CD14-positive monocyte (primary cell): ENCODE results near the gene CNTNAP5. TPM values are rescaled to one million over a fixed set of nuclear protein-coding genes. Genes with fewer than 3 reads are reported as not detected.

ENCODE experiments used
- DNase-seq, 3 donors: peaks; one replicate each; pipeline ENCODE4 v3.0.0-alpha.2; 2011 to 2022
- H2AFZ ChIP-seq: 2 replicates; pipeline ENCODE4 v1.6.0; 2012; ENCODE audit warnings: mild to moderate bottlenecking, low read depth, low read length, inconsistent platforms; ENCODE audit not compliant: insufficient read depth, poor library complexity, severe bottlenecking
- H3K27ac ChIP-seq, 2 donors: 1 replicate in 1 of 2; 2 replicates in 1 of 2; pipeline ENCODE4 v1.5.1; 2012 to 2013; ENCODE audit warnings: low read length in 2 of 2, control low read depth in 1 of 2, inconsistent platforms in 1 of 2, low read depth in 1 of 2, mild to moderate bottlenecking in 1 of 2
- H3K27me3 ChIP-seq, 2 donors: one replicate each; pipeline versions ENCODE4 v1.6.0 to v1.6.1; 2011 to 2013; ENCODE audit warnings: low read length in 2 of 2; ENCODE audit not compliant: control insufficient read depth in 2 of 2, insufficient read depth in 2 of 2
- H3K36me3 ChIP-seq, 2 donors: replicated peaks in 1 of 2; 1 replicate in 1 of 2; 2 replicates in 1 of 2; pipeline versions ENCODE4 v1.5.1 to v1.6.1; 2012 to 2013; ENCODE audit warnings: low read length in 2 of 2, control low read depth in 1 of 2, inconsistent platforms in 1 of 2, mild to moderate bottlenecking in 1 of 2; ENCODE audit not compliant: insufficient read depth in 2 of 2, control insufficient read depth in 1 of 2
- H3K4me1 ChIP-seq, 2 donors: 1 replicate in 1 of 2; 2 replicates in 1 of 2; pipeline versions ENCODE4 v1.5.1 to v1.6.1; 2012 to 2013; ENCODE audit warnings: low read length in 2 of 2, control low read depth in 1 of 2, inconsistent platforms in 1 of 2, mild to moderate bottlenecking in 1 of 2, moderate library complexity in 1 of 2; ENCODE audit not compliant: insufficient read depth in 2 of 2, control insufficient read depth in 1 of 2
- H3K4me2 ChIP-seq: replicated peaks from 2 replicates; pipeline ENCODE3; 2012; ENCODE audit warnings: low read length, moderate library complexity, mild to moderate bottlenecking; ENCODE audit not compliant: poor library complexity, severe bottlenecking; ENCODE audit errors: extremely low read depth
- H3K4me3 ChIP-seq, 3 experiments: fragments of 200-600 bp in 1 of 3; sonication (generic) in 1 of 3; replicated peaks in 1 of 3; 1 replicate in 2 of 3; 2 replicates in 1 of 3; pipeline ENCODE4 v1.5.1; 2011 to 2013; ENCODE audit warnings: low read length in 3 of 3, mild to moderate bottlenecking in 3 of 3, control low read depth in 2 of 3, low read depth in 2 of 3, inconsistent platforms in 1 of 3, moderate library complexity in 1 of 3
- H3K79me2 ChIP-seq: 2 replicates; pipeline ENCODE4 v1.6.0; 2012; ENCODE audit warnings: mild to moderate bottlenecking, control low read depth, inconsistent platforms, low read length, moderate library complexity; ENCODE audit not compliant: insufficient read depth
- H3K9ac ChIP-seq: 2 replicates; pipeline ENCODE4 v1.6.0; 2017; ENCODE audit warnings: low read length, mild to moderate bottlenecking; ENCODE audit not compliant: insufficient read depth, poor library complexity, severe bottlenecking
- H3K9me3 ChIP-seq, 2 donors: replicated peaks in 1 of 2; 1 replicate in 1 of 2; 2 replicates in 1 of 2; pipeline versions ENCODE4 v1.5.1 to v1.6.1; 2012 to 2013; ENCODE audit warnings: low read length in 2 of 2, control low read depth in 1 of 2; ENCODE audit not compliant: control insufficient read depth in 1 of 2, insufficient read depth in 1 of 2
- H4K20me1 ChIP-seq: 2 replicates; pipeline ENCODE4 v1.6.0; 2012; ENCODE audit warnings: mild to moderate bottlenecking, low read length, control low read depth, moderate library complexity; ENCODE audit not compliant: insufficient read depth
- H3K27ac Mint-ChIP-seq, 7 donors: one replicate each; pipeline ENCODE4 v1.8.0; 2020; ENCODE audit warnings: mild to moderate bottlenecking in 7 of 7, mixed read lengths in 7 of 7, moderate library complexity in 6 of 7, inconsistent platforms in 2 of 7
- H3K27me3 Mint-ChIP-seq, 3 donors: one replicate each; pipeline ENCODE4 v1.8.0; 2021 to 2022; ENCODE audit warnings: low read depth in 3 of 3, mild to moderate bottlenecking in 3 of 3, mixed read lengths in 3 of 3, moderate library complexity in 3 of 3, inconsistent platforms in 1 of 3
- H3K36me3 Mint-ChIP-seq, 2 donors: one replicate each; pipeline ENCODE4 v1.8.0; 2020; ENCODE audit warnings: mixed read lengths in 2 of 2, inconsistent platforms in 1 of 2, mild to moderate bottlenecking in 1 of 2
- H3K4me1 Mint-ChIP-seq: one replicate; pipeline ENCODE4 v1.8.0; 2020; ENCODE audit warnings: mild to moderate bottlenecking, mixed read lengths
- H3K4me3 Mint-ChIP-seq, 2 donors: one replicate each; pipeline ENCODE4 v1.8.0; 2020; ENCODE audit warnings: mild to moderate bottlenecking in 2 of 2, mixed read lengths in 2 of 2, moderate library complexity in 1 of 2
- H3K9me3 Mint-ChIP-seq, 7 donors: one replicate each; pipeline ENCODE4 v1.8.0; 2020 to 2022; ENCODE audit warnings: mixed read lengths in 7 of 7, mild to moderate bottlenecking in 6 of 7, moderate library complexity in 6 of 7, inconsistent platforms in 2 of 7
- WGBS: methylation state at CpG from one replicate; pipeline ENCODE4 v1.1.5; 2013; ENCODE audit warnings: missing lambda C conversion rate; ENCODE audit not compliant: insufficient coverage; 5-methylcytosine and 5-hydroxymethylcytosine counted together
- intact Hi-C, 2 donors: fragments of 100-400 bp; cut with micrococcal nuclease; formaldehyde crosslinking; loops; one replicate each; pipeline versions ENCODE4 v1.15.0 to v1.15.1; 2023
- polyA plus RNA-seq, 3 donors: library from polyadenylated mRNA; depleted of rRNA in 1 of 3; unstranded in 2 of 3; stranded (reverse) in 1 of 3; fragments of 300-500 nt in 2 of 3; fragments of >200 nt in 1 of 3; fragmentation: Illumina TruSeq in 2 of 3; gene quantifications; 1 replicate in 2 of 3; 2 replicates in 1 of 3; pipeline ENCODE4 v1.2.3, GENCODE V29; 2012 to 2021
- TF ChIP-seq, protein P1 (sequence below): fragments of 200-600 bp; IDR thresholded peaks from one replicate; pipeline ENCODE4 v1.8.0; 2022; ENCODE audit warnings: antibody characterized with exemption, mild to moderate bottlenecking

CNTNAP5 gene
- polyA plus RNA-seq, 3 donors, result not detected

DNA sequence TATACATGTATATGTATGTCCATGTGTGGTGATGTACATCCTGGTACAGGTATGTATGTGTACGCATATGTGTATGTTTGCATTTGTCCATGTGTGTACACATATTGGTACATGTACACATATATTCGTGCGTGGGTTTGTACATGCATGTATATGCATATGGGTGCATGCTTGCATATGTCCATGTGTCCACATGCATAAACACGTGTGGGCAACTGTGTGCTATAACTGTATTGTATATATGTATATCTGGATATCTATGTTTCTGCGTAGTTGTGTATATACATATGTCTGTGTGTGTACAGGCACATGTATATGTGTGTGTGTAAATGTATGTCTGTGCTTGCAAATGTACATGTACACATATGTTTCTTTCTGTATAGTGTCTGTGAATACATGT is 858.5 kb downstream of the CNTNAP5 start:
- Histone ChIP-seq H2AFZ (no peak overlapping the region), H3K36me3 (no peaks in the 10 kb centered on the region), H3K79me2 (no peaks in the 10 kb centered on the region), H3K4me2 (no peak overlapping the region), H3K9me3 (peaks cover 0 to 3% of the 10 kb centered on the region in 2 donors), H3K27ac (no peak overlapping the region), H3K4me3 (no peak overlapping the region), H3K4me1 (no peaks in the 10 kb centered on the region), H4K20me1 (no peaks in the 10 kb centered on the region), H3K9ac (no peak overlapping the region), H3K27me3 (no peaks in the 10 kb centered on the region)
- intact Hi-C loops, result no loop called here
- Mint-ChIP-seq H3K36me3 (no peaks in the 10 kb centered on the region), H3K4me3 (no peak overlapping the region), H3K27me3 (peaks cover 0 to 3% (median 0%) of the 10 kb centered on the region in 3 donors), H3K4me1 (no peaks in the 10 kb centered on the region), H3K27ac (no peak overlapping the region), H3K9me3 (peaks cover 0 to 6% (median 3%) of the 10 kb centered on the region in 7 donors)
- WGBS, result 86% methylated on average over 5 of the region's 5 CpGs
- TF ChIP-seq, protein P1, sequence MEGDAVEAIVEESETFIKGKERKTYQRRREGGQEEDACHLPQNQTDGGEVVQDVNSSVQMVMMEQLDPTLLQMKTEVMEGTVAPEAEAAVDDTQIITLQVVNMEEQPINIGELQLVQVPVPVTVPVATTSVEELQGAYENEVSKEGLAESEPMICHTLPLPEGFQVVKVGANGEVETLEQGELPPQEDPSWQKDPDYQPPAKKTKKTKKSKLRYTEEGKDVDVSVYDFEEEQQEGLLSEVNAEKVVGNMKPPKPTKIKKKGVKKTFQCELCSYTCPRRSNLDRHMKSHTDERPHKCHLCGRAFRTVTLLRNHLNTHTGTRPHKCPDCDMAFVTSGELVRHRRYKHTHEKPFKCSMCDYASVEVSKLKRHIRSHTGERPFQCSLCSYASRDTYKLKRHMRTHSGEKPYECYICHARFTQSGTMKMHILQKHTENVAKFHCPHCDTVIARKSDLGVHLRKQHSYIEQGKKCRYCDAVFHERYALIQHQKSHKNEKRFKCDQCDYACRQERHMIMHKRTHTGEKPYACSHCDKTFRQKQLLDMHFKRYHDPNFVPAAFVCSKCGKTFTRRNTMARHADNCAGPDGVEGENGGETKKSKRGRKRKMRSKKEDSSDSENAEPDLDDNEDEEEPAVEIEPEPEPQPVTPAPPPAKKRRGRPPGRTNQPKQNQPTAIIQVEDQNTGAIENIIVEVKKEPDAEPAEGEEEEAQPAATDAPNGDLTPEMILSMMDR, result no peak
- no peak for DNase-seq

DNA sequence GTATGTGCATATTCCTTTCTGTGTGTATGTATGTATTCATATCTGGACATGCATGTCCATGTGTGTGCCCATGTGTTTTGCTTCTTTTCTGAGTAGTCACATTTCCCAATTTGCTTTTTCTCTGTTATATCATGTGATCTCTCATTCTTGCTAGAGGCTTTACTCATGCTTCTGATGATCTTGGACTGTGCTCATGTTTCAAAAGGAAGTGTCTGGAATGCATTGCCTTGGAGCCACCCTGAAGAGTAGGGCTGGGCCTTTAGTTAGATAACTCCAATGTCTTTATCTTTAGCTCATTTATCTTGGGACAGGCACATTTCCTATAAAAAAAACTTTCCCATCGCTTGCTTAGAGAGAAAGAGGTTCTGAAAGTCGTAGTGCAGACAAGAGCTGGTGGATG is 859.2 kb downstream of the CNTNAP5 start:
- no peak overlapping the region for H3K27ac Mint-ChIP-seq
- H3K27me3 Mint-ChIP-seq, result peaks cover 0 to 3% (median 0%) of the 10 kb centered on the region in 3 donors
- H3K4me1 Mint-ChIP-seq, result no peaks in the 10 kb centered on the region
- Histone ChIP-seq H3K4me2 (no peak overlapping the region), H3K9me3 (peaks cover 0 to 3% of the 10 kb centered on the region in 2 donors), H3K4me3 (no peak overlapping the region), H3K79me2 (no peaks in the 10 kb centered on the region), H2AFZ (no peak overlapping the region), H3K27ac (no peak overlapping the region), H3K27me3 (no peaks in the 10 kb centered on the region), H3K36me3 (no peaks in the 10 kb centered on the region), H3K9ac (no peak overlapping the region), H4K20me1 (no peaks in the 10 kb centered on the region), H3K4me1 (no peaks in the 10 kb centered on the region)
- DNase-seq, result no peak
- TF ChIP-seq, protein P1, result no peak
- WGBS, result no CpG with 5 or more reads among the region's 2 CpGs
- H3K36me3 Mint-ChIP-seq, result no peaks in the 10 kb centered on the region
- intact Hi-C loops, result no loop called here
- H3K9me3 Mint-ChIP-seq, result peaks cover 0 to 5% (median 3%) of the 10 kb centered on the region in 7 donors
- H3K4me3 Mint-ChIP-seq, result no peak overlapping the region
